Measurements from ENCODE around the gene ZNF565.
"Not testable (repeated sequence)": the region's sequence is repeated elsewhere in the genome, so short reads cannot be mapped to it uniquely, and the experiment has no call there.

The ZNF565 gene

GRCh38 chr19:36214386-36215275 is at the start of gene ZNF565, which contains the start of gene ZNF146:
Gene ZNF565 (minus strand): TSS chr19:36214665. CDS start chr19:36201985, 12,680 bp downstream.
Gene ZNF146 (plus strand): TSS chr19:36215106. CDS start chr19:36236441, 21,335 bp downstream.
- DNase-seq: peak; percentile 99

- DNase-seq: no peak
Measured at GRCh38 chr19:36259211-36259610, 44.7 kb upstream of the ZNF565 start.

DNA sequence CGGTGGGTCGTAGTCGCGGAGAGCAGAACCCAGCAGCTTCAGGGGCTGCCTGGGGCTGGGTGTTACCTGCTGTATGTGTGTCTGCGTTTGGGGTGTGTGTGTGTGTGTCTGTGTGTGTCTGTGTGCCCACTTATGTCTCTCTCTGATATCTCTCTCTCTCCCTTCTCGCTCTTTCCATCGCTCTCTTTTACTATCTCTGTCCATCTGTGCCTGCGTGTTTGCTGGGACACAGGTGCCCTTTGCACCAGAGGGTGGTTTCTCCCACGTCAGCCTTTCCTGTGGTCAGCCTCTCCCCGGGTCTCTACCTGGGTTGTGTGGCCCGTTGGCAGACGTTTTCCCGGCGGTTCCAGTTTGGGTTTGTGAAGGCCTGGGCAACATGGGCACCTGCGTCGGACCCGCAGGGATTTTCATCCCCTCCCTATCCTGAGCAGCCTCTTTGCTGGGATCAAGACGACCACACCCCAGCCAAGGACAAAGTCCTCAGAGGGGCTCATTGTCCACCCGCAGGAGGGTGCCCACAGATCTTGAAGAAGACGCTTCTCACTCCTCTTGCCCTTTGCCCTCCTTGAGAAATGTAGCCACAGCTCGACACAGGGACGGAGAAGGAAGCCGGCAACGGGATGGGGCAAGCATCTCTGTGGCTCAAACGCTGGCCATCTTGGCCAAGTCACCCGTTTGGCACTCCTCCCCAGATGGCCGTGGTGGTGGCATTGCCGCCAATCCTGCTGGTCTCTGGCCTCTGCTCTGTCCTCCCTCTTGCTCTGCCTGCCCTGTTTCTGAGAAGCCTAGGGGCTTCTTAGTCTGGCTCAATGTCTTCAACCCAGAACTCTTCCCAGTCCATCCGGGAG is 43.8 kb upstream of the ZNF565 start:
- no peak for DNase-seq

DNA sequence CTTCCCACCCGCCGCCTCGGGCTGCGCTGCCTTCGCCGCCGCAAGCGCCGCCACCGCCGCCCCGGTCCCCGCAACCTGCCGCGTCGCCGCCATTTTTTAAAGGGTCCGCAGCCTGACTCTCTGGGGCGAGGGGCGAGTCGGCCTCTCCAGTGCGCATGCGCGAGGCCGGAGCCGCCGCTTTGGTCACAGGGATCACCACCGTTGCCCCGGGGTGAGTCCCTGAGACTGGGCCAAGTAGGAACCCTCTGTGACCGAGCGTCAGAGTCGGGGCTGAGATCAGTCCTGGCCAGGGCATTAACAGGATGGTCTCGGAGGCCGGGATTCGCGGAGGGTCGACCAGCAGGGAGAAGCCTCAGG is 43.0 kb upstream of the ZNF565 start:
- DNase-seq: no peak

DNA sequence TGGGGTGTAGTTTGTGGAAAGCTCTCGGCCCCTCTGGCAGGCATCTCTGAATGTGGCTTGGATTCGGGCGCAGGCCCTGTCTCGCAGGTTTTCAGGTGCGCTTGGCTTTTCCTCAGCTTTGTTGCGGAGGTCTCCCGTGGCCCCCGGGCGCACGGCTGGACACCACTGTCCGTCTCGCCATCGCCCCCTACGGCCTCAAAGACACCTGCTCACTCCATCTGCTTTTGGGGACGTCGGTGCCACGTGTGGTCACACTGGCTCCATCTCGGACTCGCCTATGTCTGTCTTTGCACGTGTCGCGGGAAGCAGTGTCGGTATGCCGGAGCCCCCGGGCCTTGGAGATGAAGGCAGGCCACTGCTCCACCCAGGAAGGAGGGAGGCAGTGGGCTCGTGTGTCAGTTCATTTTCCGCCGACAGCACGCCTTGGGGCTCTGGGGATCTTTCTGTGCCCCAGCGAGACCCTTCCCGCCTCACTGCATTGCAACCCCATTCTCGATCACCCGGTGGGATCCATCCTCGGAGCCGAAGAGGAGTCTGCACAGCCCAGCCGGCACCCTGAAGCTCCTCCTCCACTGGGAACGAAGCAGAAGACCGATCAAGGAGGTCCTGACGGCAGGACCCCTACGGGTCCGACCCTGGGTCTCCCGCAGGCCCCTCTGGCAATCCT is 42.5 kb upstream of the ZNF565 start:
- DNase-seq: no peak

DNA sequence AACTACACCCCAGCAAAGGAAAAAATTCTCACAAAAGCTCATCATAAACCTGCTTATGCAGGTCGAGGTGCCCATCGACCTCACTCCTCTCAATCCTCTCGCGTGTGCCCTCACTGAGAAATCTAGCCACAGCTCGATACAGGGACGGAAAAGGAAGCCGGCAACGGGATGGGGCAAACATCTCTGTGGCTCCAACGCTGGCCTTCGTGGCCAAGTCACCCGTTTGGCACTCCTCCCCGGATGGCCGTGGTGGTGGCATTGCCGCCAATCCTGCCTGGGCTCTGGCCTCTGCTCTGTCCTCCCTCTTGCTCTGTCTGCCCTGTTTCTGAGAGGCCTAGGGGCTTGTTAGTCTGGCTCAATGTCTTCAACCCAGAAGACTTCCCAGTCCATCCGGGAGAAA is 41.6 kb upstream of the ZNF565 start:
- DNase-seq: no peak

GRCh38 chr19:36255316-36255715 is 40.9 kb upstream of the ZNF565 start:
- DNase-seq: no peak

GRCh38 chr19:36254848-36255247 is 40.4 kb upstream of the ZNF565 start:
- no peak for DNase-seq

DNA sequence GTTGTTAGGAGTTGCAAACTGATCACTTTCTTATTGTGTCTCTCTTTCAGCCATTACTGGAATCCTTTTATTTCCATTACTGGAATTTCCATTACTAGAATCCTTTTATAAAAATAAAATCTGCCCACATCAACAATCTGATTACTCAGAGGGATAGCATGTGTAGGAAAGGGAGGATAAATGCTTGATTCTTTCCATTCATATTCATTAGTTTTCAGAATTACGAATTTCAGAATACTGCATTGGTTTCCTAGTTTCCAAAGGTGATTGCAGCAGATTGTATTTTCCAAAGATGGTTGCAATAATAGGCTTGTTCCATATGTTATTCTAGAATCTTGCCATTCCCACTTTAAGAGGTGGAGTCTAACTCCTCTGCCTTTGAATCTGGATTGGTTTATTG is 37.6 kb upstream of the ZNF565 start:
- no peak for DNase-seq

- DNase-seq: no peak
Measured at GRCh38 chr19:36246006-36246481, 31.6 kb upstream of the ZNF565 start.

DNA sequence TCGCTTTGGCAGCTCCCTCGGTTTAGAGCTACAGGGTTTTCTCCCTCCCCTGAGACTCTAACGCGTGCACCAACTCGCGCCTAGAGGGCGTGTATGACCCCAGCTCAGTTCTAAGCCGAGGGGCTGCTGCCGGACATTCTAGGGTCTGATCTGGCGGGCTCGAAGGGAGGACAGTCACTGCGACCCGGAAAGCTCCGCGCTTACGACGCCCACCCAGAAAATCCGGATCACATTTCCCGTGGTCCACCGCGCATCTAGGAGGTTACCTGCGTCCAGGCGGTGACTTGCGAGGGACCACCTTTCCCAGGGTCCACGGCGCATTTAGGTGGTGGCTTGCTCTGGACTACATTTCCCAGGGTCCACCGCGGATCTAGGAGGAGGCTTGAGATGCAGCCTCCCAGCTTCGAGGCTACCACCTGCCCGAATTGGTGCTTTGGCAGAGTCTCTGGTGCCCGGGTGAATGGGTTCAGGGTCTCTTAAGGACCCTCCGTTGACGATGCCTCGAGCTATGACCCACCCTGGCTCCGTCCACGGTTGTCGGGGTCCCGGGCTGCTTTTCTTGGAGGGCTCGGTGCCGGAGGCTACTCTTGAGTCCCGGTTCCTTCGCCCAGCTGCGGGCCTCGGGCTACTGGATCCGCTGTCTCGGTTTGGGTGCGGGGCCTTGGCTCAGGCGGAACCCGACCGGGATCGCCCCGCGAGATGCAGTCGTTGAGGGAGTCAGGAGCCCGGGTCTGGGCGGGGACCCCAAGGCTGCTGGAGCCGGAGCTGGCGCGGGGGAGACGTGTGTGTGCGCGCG is 30.9 kb upstream of the ZNF565 start:
- peak; percentile 78 for DNase-seq

DNA sequence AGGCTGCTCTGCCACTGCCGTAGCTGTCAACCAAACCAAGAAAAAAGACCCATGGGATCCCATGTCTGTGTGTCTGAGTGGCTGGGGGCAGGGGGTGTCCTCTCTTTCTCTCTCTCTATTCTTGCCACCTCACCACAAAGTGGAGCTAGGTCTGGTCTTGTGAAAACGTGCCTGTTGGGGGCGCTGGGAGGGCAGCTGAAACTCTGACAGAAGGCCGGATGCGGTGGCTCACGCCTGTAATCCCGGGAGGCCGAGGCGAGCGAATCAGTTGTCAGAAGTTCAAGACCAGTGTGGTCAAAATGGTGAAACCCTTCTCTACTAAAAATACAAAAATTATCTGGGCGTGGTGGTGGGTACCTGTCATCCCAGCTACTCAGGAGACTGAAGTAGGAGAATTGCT is 29.6 kb upstream of the ZNF565 start:
- DNase-seq: no peak

GRCh38 chr19:36236946-36237310 is 22.5 kb upstream of the ZNF565 start:
- DNase-seq: no peak

DNA sequence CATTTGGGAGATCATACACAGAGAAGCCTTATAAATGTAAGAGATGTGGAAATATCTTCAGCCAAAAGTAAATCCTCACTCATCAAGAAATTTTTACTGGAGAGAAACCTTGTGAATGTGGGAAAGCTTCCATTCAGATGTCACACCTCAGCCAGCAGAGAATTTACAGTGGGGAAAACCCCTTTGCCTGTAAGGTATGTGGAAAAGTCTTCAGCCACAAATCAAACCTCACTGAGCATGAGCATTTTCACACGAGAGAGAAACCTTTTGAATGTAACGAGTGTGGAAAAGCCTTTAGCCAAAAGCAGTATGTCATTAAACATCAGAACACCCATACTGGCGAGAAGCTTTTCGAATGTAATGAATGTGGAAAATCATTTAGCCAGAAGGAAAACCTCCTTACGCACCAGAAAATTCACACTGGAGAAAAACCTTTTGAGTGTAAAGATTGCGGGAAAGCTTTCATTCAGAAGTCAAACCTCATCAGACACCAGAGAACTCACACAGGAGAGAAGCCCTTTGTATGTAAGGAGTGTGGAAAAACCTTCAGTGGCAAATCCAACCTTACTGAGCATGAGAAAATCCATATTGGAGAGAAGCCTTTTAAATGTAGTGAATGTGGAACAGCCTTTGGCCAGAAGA is 22.0 kb upstream of the ZNF565 start:
- DNase-seq: no peak

DNA sequence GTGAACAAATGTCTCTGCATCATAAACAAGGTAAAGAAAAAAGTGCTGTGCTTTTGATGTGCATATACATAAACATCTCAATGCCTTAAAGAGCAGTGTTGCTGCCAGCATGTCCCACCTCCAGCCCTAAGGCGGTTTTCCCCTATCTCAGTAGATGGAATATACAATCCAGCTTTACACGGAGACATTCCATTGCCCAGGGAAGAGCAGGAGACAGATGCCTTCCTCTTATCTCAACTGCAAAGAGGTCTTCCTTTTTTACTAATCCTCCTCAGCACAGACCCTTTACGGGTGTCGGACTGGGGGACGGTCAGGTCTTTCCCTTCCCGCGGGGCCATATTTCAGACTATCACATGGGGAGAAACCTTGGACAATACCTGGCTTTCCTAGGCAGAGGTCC is 19.2 kb upstream of the ZNF565 start:
- not testable (repeated sequence) for DNase-seq

DNA sequence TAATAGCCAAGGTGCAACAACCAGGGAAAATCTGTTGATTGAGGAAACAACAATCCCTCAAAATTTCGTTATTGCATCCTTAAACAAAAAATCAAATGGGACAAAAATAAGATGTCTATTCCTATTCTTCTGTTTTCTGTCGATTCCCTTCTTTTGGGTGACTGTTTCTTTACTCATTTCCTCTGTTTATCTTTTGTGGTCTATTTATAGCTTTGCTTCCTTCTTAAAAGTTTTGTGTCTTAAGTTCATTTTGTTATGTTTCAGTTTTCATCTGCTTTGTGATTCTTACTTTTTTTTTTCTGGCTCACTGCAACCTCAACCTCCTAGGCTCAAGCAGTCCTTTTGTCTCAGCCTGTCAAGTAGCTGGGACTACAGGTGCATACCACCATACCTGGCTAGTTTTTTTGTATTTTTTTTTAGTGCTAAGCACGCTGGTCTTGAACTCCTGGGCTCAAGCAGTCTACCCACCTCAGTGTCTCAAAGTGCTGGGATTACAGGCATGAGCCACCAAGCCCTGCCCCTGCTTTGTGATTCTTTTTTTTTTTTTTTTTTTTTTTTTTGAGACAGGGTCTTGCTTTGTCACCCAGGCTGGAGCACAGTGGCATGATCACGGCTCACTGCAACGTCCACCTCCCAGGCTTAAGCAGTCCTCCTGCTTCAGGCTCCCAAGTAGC is 10.9 kb upstream of the ZNF565 start:
- DNase-seq: no peak

- no peak for DNase-seq
Measured at GRCh38 chr19:36222503-36222902, 8.0 kb upstream of the ZNF565 start.

DNA sequence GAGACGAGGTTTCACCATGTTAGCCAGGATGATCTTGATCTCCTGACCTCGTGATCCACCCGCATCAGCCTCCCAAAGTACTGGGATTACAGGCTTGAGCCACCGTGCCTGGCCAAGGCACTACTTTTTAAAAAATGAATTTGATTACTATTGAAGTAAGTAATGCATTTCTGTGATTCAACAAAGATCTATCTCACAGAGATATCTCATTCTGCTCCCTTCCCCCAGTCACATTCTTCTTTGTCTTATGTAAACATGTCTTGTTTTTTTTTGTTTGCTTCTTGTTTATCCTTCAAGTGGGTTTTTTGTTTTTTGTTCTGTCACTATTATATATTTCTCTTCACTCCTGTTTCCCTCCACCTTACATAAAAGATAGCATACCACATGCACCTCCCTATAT is 7.0 kb upstream of the ZNF565 start:
- no peak for DNase-seq

DNA sequence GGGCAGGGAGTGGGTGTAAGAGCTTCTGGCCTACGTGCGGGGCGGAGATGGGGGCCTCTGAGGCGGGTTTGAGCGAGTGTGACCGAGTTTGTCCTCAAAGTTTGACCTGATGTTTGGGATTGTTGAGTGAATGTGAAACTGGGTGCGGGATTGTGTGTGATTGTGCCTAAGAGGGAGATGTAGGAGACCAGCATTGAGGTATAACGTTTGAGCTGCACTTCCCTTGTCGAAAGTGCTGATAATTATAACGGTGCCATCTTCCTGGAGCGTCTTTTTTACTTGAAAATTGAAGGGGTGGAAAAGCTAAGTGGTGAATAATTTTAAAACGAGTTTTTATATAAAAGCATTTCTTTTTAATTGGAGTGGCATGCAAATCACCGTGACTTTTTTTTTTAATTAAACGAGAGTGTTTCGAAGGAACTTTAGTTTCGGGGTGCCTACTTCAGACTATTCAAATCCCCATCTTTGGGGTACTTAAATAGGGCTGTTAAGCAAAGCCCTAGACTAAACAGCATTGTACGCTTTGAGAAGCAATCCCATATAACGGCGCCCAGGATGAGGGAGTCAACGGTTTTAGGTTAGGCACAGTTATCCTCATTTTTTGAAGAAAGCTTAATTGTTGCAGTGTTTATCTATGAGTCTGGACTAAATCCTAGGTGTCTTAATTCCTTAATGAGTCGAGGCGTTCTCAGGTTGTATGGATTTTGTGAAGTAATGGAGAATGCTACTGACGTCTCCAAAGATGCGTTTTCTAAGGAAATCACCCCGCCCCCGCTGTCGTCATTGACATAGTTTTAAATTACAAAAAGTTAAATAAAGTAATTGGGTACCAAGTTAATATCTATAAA is 1.0 kb upstream of the ZNF565 start:
- DNase-seq: no peak

DNA sequence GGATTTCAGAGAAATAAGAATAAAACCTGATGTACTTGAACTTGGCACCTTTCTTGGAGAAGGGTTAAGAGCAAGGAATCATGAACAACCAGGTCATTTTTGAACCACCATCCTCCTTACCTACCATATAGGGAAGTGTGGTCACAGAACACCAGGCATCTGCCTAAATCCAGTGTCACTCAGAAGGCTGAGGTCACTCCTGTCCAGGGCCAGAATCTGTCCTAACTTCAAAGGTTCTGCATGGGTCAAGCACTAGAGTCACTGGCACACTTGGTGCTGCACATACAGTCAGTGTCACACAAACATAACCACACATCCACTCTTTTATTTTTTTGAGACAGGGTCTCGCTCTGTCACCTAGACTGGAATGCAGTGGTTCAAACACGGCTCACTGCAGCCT is 1.6 kb downstream of the ZNF565 start:
- no peak for DNase-seq

All from islet precursor cell (in vitro differentiated cells).